NB4 (cell line): ENCODE results near the gene DLG2.

Experiments used
- CTCF ChIP-seq: IDR thresholded peaks from one replicate; pipeline ENCODE4 v1.5.1; 2012; ENCODE audit warnings: low read depth, low read length
- MYC ChIP-seq: IDR thresholded peaks from 2 replicates; pipeline ENCODE4 v1.6.1; 2011; ENCODE audit warnings: low read depth, low read length
- POLR2A ChIP-seq: IDR thresholded peaks from 2 replicates; pipeline ENCODE4 v1.6.1; 2011; ENCODE audit warnings: mild to moderate bottlenecking; ENCODE audit not compliant: insufficient read length; ENCODE audit errors: extremely low read depth

- TF ChIP-seq POLR2A, result no peak
- no peak for TF ChIP-seq CTCF
- no peak for TF ChIP-seq MYC
These were observed 2054.3 kb downstream of the DLG2 start for GRCh38 chr11:83572581-83573496.
